SK-N-SH (cell line): ENCODE measurements around the gene SIGLEC9. TPM values are rescaled to one million over a fixed set of nuclear protein-coding genes. Genes with fewer than 3 reads are reported as not detected.

Source experiments
- CTCF ChIA-PET: fragments of 300-600, 350-600 bp; formaldehyde crosslinking; extraction: SDS; loops from one replicate; lab custom pipeline; 2021; lab: Yijun Ruan, JAX
- POLR2A ChIA-PET: fragments of 350-600 bp; sonication (Branson Sonifier 250); formaldehyde crosslinking; extraction: SDS; loops from one replicate; lab custom pipeline; 2020; ENCODE audit warnings: antibody characterized with exemption, inconsistent platforms; lab: Yijun Ruan, JAX
- DNase-seq: peaks from one replicate; pipeline ENCODE4 v3.0.0; 2012
- H2AFZ ChIP-seq: fragments of 200-600 bp; sonication (generic); 2 replicates; pipeline ENCODE4 v1.8.1; 2016; ENCODE audit warnings: antibody characterized with exemption, mild to moderate bottlenecking, low read depth
- H3F3A ChIP-seq: fragments of 200-600 bp; sonication (generic); replicated peaks from 2 replicates; pipeline ENCODE3; 2016; ENCODE audit warnings: antibody characterized with exemption, mild to moderate bottlenecking; ENCODE audit not compliant: insufficient read depth
- H3K27ac ChIP-seq, 2 experiments: fragments of 200-500 bp in 1 of 2; fragments of 200-600 bp in 1 of 2; sonication (Bioruptor generic) in 1 of 2; sonication (generic), shearing (Covaris generic) in 1 of 2; 2 replicates each; pipeline versions ENCODE4 v1.5.1 to v1.6.1; 2014 to 2016; ENCODE audit warnings: low read depth in 2 of 2, inconsistent platforms in 1 of 2, low read length in 1 of 2, mild to moderate bottlenecking in 1 of 2, mixed read lengths in 1 of 2
- H3K27me3 ChIP-seq: fragments of 200-600 bp; sonication (generic), shearing (Covaris generic); 2 replicates; pipeline ENCODE4 v1.6.1; 2016; ENCODE audit warnings: mixed run types; ENCODE audit not compliant: insufficient read depth
- H3K36me3 ChIP-seq, 2 experiments: fragments of 200-500 bp in 1 of 2; fragments of 200-600 bp in 1 of 2; sonication (Bioruptor generic) in 1 of 2; sonication (generic) in 1 of 2; replicated peaks in 1 of 2; 2 replicates each; pipeline versions ENCODE3 to v1.5.1; 2014 to 2016; ENCODE audit warnings: low read length in 1 of 2, mild to moderate bottlenecking in 1 of 2; ENCODE audit not compliant: insufficient read depth in 2 of 2, control insufficient read depth in 1 of 2
- H3K4me1 ChIP-seq, 2 experiments: fragments of 200-500 bp in 1 of 2; fragments of 200-600 bp in 1 of 2; sonication (Bioruptor generic) in 1 of 2; sonication (generic), shearing (Covaris generic) in 1 of 2; 2 replicates each; pipeline versions ENCODE4 v1.5.1 to v1.6.1; 2014 to 2016; ENCODE audit warnings: low read depth in 1 of 2, low read length in 1 of 2, mixed run types in 1 of 2; ENCODE audit not compliant: insufficient read depth in 2 of 2, control insufficient read depth in 1 of 2
- H3K4me2 ChIP-seq: fragments of 200-600 bp; sonication (generic), shearing (Covaris generic); 2 replicates; pipeline ENCODE4 v1.6.1; 2017; ENCODE audit warnings: mixed run types
- H3K4me3 ChIP-seq, 2 experiments: fragments of 200-500 bp in 1 of 2; fragments of 200-600 bp in 1 of 2; sonication (Bioruptor generic) in 1 of 2; sonication (generic), shearing (Covaris generic) in 1 of 2; 2 replicates each; pipeline versions ENCODE4 v1.5.1 to v1.8.1; 2014 to 2016; ENCODE audit warnings: low read depth in 2 of 2, inconsistent platforms in 1 of 2, low read length in 1 of 2, mild to moderate bottlenecking in 1 of 2, mixed read lengths in 1 of 2, moderate library complexity in 1 of 2
- H3K79me2 ChIP-seq: fragments of 200-600 bp; sonication (generic); 2 replicates; pipeline ENCODE4 v1.8.1; 2017; ENCODE audit warnings: mild to moderate bottlenecking; ENCODE audit not compliant: insufficient read depth
- H3K9ac ChIP-seq: fragments of 200-600 bp; sonication (generic); 2 replicates; pipeline ENCODE4 v1.6.1; 2017; ENCODE audit warnings: mixed run types
- H3K9me2 ChIP-seq: fragments of 200-600 bp; sonication (generic); 2 replicates; pipeline ENCODE4 v1.6.1; 2017; ENCODE audit warnings: mixed run types
- H3K9me3 ChIP-seq: fragments of 200-600 bp; sonication (generic); 2 replicates; pipeline ENCODE4 v1.6.1; 2017; ENCODE audit warnings: mixed run types, mild to moderate bottlenecking, moderate library complexity
- H4K20me1 ChIP-seq: fragments of 200-600 bp; sonication (generic); 2 replicates; pipeline ENCODE4 v1.6.1; 2017; ENCODE audit warnings: mild to moderate bottlenecking, mixed run types; ENCODE audit not compliant: insufficient read depth
- CHD2 ChIP-seq: fragments of 150-350 bp; IDR thresholded peaks from 2 replicates; pipeline ENCODE4 v1.6.1; 2018; ENCODE audit warnings: low read length; ENCODE audit not compliant: partially characterized antibody
- ELF1 ChIP-seq: IDR thresholded peaks from 2 replicates; pipeline ENCODE4 v1.4.0; 2012
- FOSL2 ChIP-seq: IDR thresholded peaks from 2 replicates; pipeline ENCODE4 v1.4.0; 2012; ENCODE audit warnings: low read depth, mild to moderate bottlenecking, moderate library complexity, borderline replicate concordance
- FOXJ3 ChIP-seq: sonication (generic); formaldehyde crosslinking; IDR thresholded peaks from 2 replicates; pipeline ENCODE4 v1.5.1; 2020; ENCODE audit warnings: mild to moderate bottlenecking, missing genetic modification reagents
- FOXM1 ChIP-seq: IDR thresholded peaks from 2 replicates; pipeline ENCODE4 v1.4.0; 2012; ENCODE audit warnings: low read depth, mild to moderate bottlenecking
- GABPA ChIP-seq: IDR thresholded peaks from 2 replicates; pipeline ENCODE4 v1.4.0; 2012; ENCODE audit warnings: low read depth, mild to moderate bottlenecking
- GATA2 ChIP-seq: sonication (generic); formaldehyde crosslinking; IDR thresholded peaks from 2 replicates; pipeline ENCODE4 v1.5.0; 2020; ENCODE audit warnings: mild to moderate bottlenecking, missing genetic modification reagents
- JUND ChIP-seq: IDR thresholded peaks from 2 replicates; pipeline ENCODE4 v1.4.0; 2012
- MXI1 ChIP-seq: IDR thresholded peaks from 2 replicates; pipeline ENCODE4 v1.6.1; 2012; ENCODE audit warnings: mild to moderate bottlenecking, low read depth, low read length, improper control_type of control experiment
- RAD21 ChIP-seq: IDR thresholded peaks from 2 replicates; pipeline ENCODE4 v1.6.1; 2012; ENCODE audit warnings: mild to moderate bottlenecking, low read length
- RXRA ChIP-seq: IDR thresholded peaks from 2 replicates; pipeline ENCODE4 v1.4.0; 2012; ENCODE audit warnings: low read depth, mild to moderate bottlenecking, borderline replicate concordance
- SIN3A ChIP-seq: IDR thresholded peaks from 2 replicates; pipeline ENCODE4 v1.6.1; 2012; ENCODE audit warnings: low read depth, mild to moderate bottlenecking, low read length, moderate library complexity, borderline replicate concordance
- TCF12 ChIP-seq: IDR thresholded peaks from 2 replicates; pipeline ENCODE4 v1.4.0; 2012
- WGBS: methylation state at CpG from one replicate; pipeline ENCODE4 v1.1.6; 2017; ENCODE audit warnings: low lambda C conversion rate; 5-methylcytosine and 5-hydroxymethylcytosine counted together
- polyA plus RNA-seq, 3 experiments: library from polyadenylated mRNA; depleted of rRNA; stranded (reverse); fragments of >200 nt; gene quantifications; 2 replicates each; pipeline ENCODE4 v1.2.3, GENCODE V29; 2012
- TF ChIP-seq, protein P1 (sequence below): IDR thresholded peaks from 2 replicates; pipeline ENCODE4 v1.6.1; 2012; ENCODE audit warnings: mild to moderate bottlenecking, low read depth, low read length, moderate library complexity
- TF ChIP-seq, protein P2 (sequence below): IDR thresholded peaks from 2 replicates; pipeline ENCODE4 v1.4.0; 2012; ENCODE audit warnings: low read depth, borderline replicate concordance
- TF ChIP-seq, protein P3 (sequence below): fragments of 150-350 bp; IDR thresholded peaks from 2 replicates; pipeline ENCODE4 v1.6.1; 2017; ENCODE audit warnings: antibody characterized with exemption, low read length, low read depth, borderline replicate concordance
- TF ChIP-seq, protein P4 (sequence below): IDR thresholded peaks from 2 replicates; pipeline ENCODE4 v1.4.0; 2012; ENCODE audit warnings: low read depth, borderline replicate concordance

SIGLEC9 gene
- polyA plus RNA-seq, 1 of the 3 experiments (the other 2 are of a cell fraction): not detected

DNA sequence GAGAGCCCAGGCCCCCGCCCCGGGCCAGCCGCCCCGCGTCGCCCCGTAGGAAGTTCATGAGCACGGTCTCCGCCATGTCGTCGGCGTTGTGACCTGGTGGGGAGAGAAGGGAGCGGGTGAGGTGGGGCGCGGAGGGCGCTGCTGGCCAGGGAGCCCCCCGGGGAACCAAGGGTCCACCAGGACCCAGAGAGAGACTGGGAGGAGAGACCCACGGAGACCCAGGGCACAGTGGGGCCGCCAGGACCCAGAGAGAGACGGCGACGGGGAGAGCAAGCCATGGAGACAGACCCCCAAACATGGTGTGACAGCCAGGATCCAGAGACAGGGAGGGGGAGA lies 25.7 kb upstream of the SIGLEC9 start:
- Histone ChIP-seq H3K27ac (no peak overlapping the region), H3F3A (no peaks in the 10 kb centered on the region), H3K4me1 (no peaks in the 10 kb centered on the region; a peak in 1 of 4 replicates), H4K20me1 (peaks cover 19% of the 10 kb centered on the region; the same call in 1 of the 2 replicates), H3K36me3 (peaks cover 11 to 35% of the 10 kb centered on the region in 2 experiments), H3K9me3 (no peaks in the 10 kb centered on the region), H3K9ac (no peak overlapping the region), H2AFZ (no peak overlapping the region), H3K4me3 (no peak overlapping the region), H3K79me2 (peaks cover 14% of the 10 kb centered on the region; the same call in 1 of the 2 replicates), H3K9me2 (no peaks in the 10 kb centered on the region)
- WGBS: 92% methylated on average over 17 of the region's 22 CpGs
- ChIA-PET CTCF (no interaction called here), POLR2A (no interaction called here)
- DNase-seq: no peak
- TF ChIP-seq, protein P1, sequence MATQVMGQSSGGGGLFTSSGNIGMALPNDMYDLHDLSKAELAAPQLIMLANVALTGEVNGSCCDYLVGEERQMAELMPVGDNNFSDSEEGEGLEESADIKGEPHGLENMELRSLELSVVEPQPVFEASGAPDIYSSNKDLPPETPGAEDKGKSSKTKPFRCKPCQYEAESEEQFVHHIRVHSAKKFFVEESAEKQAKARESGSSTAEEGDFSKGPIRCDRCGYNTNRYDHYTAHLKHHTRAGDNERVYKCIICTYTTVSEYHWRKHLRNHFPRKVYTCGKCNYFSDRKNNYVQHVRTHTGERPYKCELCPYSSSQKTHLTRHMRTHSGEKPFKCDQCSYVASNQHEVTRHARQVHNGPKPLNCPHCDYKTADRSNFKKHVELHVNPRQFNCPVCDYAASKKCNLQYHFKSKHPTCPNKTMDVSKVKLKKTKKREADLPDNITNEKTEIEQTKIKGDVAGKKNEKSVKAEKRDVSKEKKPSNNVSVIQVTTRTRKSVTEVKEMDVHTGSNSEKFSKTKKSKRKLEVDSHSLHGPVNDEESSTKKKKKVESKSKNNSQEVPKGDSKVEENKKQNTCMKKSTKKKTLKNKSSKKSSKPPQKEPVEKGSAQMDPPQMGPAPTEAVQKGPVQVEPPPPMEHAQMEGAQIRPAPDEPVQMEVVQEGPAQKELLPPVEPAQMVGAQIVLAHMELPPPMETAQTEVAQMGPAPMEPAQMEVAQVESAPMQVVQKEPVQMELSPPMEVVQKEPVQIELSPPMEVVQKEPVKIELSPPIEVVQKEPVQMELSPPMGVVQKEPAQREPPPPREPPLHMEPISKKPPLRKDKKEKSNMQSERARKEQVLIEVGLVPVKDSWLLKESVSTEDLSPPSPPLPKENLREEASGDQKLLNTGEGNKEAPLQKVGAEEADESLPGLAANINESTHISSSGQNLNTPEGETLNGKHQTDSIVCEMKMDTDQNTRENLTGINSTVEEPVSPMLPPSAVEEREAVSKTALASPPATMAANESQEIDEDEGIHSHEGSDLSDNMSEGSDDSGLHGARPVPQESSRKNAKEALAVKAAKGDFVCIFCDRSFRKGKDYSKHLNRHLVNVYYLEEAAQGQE: no peak
- no peak for TF ChIP-seq ELF1
- TF ChIP-seq, protein P2, sequence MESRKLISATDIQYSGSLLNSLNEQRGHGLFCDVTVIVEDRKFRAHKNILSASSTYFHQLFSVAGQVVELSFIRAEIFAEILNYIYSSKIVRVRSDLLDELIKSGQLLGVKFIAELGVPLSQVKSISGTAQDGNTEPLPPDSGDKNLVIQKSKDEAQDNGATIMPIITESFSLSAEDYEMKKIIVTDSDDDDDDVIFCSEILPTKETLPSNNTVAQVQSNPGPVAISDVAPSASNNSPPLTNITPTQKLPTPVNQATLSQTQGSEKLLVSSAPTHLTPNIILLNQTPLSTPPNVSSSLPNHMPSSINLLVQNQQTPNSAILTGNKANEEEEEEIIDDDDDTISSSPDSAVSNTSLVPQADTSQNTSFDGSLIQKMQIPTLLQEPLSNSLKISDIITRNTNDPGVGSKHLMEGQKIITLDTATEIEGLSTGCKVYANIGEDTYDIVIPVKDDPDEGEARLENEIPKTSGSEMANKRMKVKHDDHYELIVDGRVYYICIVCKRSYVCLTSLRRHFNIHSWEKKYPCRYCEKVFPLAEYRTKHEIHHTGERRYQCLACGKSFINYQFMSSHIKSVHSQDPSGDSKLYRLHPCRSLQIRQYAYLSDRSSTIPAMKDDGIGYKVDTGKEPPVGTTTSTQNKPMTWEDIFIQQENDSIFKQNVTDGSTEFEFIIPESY: no peak
- no peak for TF ChIP-seq RAD21
- TF ChIP-seq FOXM1: no peak
- TF ChIP-seq SIN3A: no peak
- TF ChIP-seq RXRA: no peak
- TF ChIP-seq, protein P3, sequence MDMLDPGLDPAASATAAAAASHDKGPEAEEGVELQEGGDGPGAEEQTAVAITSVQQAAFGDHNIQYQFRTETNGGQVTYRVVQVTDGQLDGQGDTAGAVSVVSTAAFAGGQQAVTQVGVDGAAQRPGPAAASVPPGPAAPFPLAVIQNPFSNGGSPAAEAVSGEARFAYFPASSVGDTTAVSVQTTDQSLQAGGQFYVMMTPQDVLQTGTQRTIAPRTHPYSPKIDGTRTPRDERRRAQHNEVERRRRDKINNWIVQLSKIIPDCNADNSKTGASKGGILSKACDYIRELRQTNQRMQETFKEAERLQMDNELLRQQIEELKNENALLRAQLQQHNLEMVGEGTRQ: no peak
- no peak for TF ChIP-seq FOSL2
- TF ChIP-seq GATA2 (CRISPR knock-in tag): no peak
- TF ChIP-seq CHD2: no peak
- TF ChIP-seq FOXJ3 (CRISPR knock-in tag): no peak
- TF ChIP-seq TCF12: no peak
- no peak for TF ChIP-seq GABPA
- TF ChIP-seq, protein P4, sequence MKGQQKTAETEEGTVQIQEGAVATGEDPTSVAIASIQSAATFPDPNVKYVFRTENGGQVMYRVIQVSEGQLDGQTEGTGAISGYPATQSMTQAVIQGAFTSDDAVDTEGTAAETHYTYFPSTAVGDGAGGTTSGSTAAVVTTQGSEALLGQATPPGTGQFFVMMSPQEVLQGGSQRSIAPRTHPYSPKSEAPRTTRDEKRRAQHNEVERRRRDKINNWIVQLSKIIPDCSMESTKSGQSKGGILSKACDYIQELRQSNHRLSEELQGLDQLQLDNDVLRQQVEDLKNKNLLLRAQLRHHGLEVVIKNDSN: no peak
- no peak for TF ChIP-seq JUND
- TF ChIP-seq MXI1: no peak
- TF ChIP-seq, all 33 proteins: peak for 0
- Histone ChIP-seq H3K27me3 (no peaks in the 10 kb centered on the region), H3K4me2 (no peak overlapping the region)
